Naive B cell (primary cell): ENCODE results near the gene PGAM2. TPM values are rescaled to one million over a fixed set of nuclear protein-coding genes. Genes with fewer than 3 reads are reported as not detected.
A peak's percentile ranks its signal among the peaks of the same experiment; 100 is the strongest.

ENCODE experiments used
- ATAC-seq, 2 donors: fragments of 150-1000 bp; cut with Tn5 transposase; 2 replicates each; pipeline ENCODE4 v1.10.0; 2021; ENCODE audit warnings: low read depth in 2 of 2, mild to moderate bottlenecking in 2 of 2, moderate library complexity in 2 of 2
- DNase-seq: peaks from one replicate; pipeline ENCODE4 v3.0.0; 2022
- H3K27ac Mint-ChIP-seq, 6 donors: one replicate each; pipeline ENCODE4 v1.8.0; 2020 to 2022; ENCODE audit warnings: mild to moderate bottlenecking in 6 of 6, mixed read lengths in 6 of 6, moderate library complexity in 5 of 6, inconsistent platforms in 2 of 6
- H3K27me3 Mint-ChIP-seq, 3 donors: one replicate each; pipeline ENCODE4 v1.8.0; 2021 to 2022; ENCODE audit warnings: mixed read lengths in 3 of 3, mild to moderate bottlenecking in 1 of 3
- H3K36me3 Mint-ChIP-seq, 2 donors: one replicate each; pipeline ENCODE4 v1.8.0; 2020 to 2022; ENCODE audit warnings: mixed read lengths in 2 of 2, inconsistent platforms in 1 of 2, mild to moderate bottlenecking in 1 of 2
- H3K4me1 Mint-ChIP-seq, 3 donors: one replicate each; pipeline ENCODE4 v1.8.0; 2020 to 2022; ENCODE audit warnings: mixed read lengths in 3 of 3, inconsistent platforms in 1 of 3, mild to moderate bottlenecking in 1 of 3, moderate library complexity in 1 of 3
- H3K4me3 Mint-ChIP-seq, 8 donors: one replicate each; pipeline ENCODE4 v1.8.0; 2020 to 2022; ENCODE audit warnings: mild to moderate bottlenecking in 8 of 8, mixed read lengths in 8 of 8, moderate library complexity in 8 of 8, inconsistent platforms in 2 of 8
- H3K9me3 Mint-ChIP-seq, 7 donors: one replicate each; pipeline ENCODE4 v1.8.0; 2020 to 2022; ENCODE audit warnings: mixed read lengths in 7 of 7, mild to moderate bottlenecking in 5 of 7, inconsistent platforms in 2 of 7, moderate library complexity in 1 of 7
- polyA plus RNA-seq, 6 donors: library from polyadenylated mRNA; unstranded; fragments of 300-500 nt; fragmentation: Illumina TruSeq; gene quantifications; one replicate each; pipeline ENCODE4 v1.2.3, GENCODE V29; 2021; ENCODE audit warnings: low read depth in 6 of 6

Gene PGAM2
- not detected for polyA plus RNA-seq

- Mint-ChIP-seq H3K36me3 (no peaks in the 10 kb centered on the region), H3K4me3 (peak within 1 kb of the TSS in 6 of 8 donors; percentile 26 to 70 (median 47)), H3K27me3 (no peaks in the 10 kb centered on the region), H3K27ac (peak within 1 kb of the TSS; percentile 70 to 94 (median 84)), H3K9me3 (peaks cover 0 to 3% (median 0%) of the 10 kb centered on the region in 7 donors), H3K4me1 (peaks cover 48 to 76% (median 61%) of the 10 kb centered on the region in 3 donors)
- no peak for DNase-seq
- peak; percentile 26 to 43 for ATAC-seq
Observed at GRCh38 chr7:44065431-44066110, at the start of gene PGAM2. TSS of gene PGAM2 (minus strand) at chr7:44065567. CDS start at chr7:44065529, 38 bp downstream.

GRCh38 chr7:44114586-44115310, 49.4 kb upstream of the PGAM2 start:
- no peaks in the 10 kb centered on the region for H3K27me3 Mint-ChIP-seq
- ATAC-seq: no peak
- H3K27ac Mint-ChIP-seq: peak overlapping the region in 3 of 6 donors; percentile 34 to 67 (median 63)
- no peak overlapping the region for H3K4me3 Mint-ChIP-seq
- peaks cover 3 to 11% (median 9%) of the 10 kb centered on the region in 3 donors for H3K4me1 Mint-ChIP-seq
- no peak for DNase-seq
- no peaks in the 10 kb centered on the region for H3K9me3 Mint-ChIP-seq
- peaks cover 2 to 11% of the 10 kb centered on the region in 2 donors for H3K36me3 Mint-ChIP-seq

DNA sequence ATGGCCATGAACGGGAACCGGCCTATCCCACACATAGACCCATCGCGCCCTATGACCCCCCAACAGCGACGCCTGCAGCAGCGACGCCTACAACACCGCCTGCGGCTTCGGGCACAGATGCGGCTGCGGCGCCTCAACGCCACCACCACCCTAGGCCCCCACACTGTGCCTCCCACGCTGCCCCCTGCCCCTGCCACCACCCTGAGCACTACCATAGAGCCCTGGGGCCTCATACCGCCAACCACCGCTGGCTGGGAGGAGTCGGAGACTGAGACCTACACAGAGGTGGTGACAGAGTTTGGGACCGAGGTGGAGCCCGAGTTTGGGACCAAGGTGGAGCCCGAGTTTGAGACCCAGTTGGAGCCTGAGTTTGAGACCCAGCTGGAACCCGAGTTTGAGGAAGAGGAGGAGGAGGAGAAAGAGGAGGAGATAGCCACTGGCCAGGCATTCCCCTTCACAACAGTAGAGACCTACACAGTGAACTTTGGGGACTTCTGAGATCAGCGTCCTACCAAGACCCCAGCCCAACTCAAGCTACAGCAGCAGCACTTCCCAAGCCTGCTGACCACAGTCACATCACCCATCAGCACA, 48.5 kb upstream of the PGAM2 start:
- Mint-ChIP-seq H3K27me3 (no peaks in the 10 kb centered on the region), H3K27ac (peak overlapping the region in 2 of 6 donors; percentile 72 to 88), H3K4me1 (peaks cover 0 to 9% (median 5%) of the 10 kb centered on the region in 3 donors), H3K36me3 (peaks cover 0 to 8% of the 10 kb centered on the region in 2 donors), H3K4me3 (no peak overlapping the region), H3K9me3 (no peaks in the 10 kb centered on the region)
- DNase-seq (no peak), ATAC-seq (no peak)

DNA sequence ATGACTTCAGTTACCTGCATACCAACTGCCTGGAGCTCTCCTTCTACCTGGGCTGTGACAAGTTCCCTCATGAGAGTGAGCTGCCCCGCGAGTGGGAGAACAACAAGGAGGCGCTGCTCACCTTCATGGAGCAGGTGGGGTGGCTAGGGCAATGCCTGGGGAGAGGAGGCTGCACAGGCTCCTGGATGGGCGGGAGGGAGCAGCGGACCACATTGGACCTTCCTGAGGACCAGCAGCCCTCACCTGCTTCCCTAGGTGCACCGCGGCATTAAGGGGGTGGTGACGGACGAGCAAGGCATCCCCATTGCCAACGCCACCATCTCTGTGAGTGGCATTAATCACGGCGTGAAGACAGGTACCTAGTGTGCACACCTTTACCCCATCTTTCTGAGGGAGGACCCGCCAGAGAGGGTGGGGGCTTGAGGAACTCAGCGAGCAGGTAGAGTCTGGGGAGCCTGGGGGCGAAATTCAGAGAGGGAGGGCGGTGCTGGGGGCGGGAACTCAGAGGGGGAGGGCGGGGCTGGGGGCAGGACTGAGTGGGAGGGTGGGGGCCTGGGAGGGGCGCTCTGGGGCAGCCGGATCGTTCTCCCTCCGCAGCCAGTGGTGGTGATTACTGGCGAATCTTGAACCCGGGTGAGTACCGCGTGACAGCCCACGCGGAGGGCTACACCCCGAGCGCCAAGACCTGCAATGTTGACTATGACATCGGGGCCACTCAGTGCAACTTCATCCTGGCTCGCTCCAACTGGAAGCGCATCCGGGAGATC, 47.8 kb upstream of the PGAM2 start:
- Mint-ChIP-seq H3K27me3 (no peaks in the 10 kb centered on the region), H3K27ac (peak overlapping the region in 1 of 6 donors; percentile 42), H3K4me3 (no peak overlapping the region), H3K4me1 (peaks cover 0 to 11% (median 5%) of the 10 kb centered on the region in 3 donors), H3K9me3 (no peaks in the 10 kb centered on the region), H3K36me3 (peaks cover 0 to 5% of the 10 kb centered on the region in 2 donors)
- DNase-seq (no peak), ATAC-seq (no peak)

- no peaks in the 10 kb centered on the region for H3K27me3 Mint-ChIP-seq
- H3K9me3 Mint-ChIP-seq: no peaks in the 10 kb centered on the region
- no peaks in the 10 kb centered on the region for H3K36me3 Mint-ChIP-seq
- H3K4me3 Mint-ChIP-seq: no peak overlapping the region
- no peak overlapping the region for H3K27ac Mint-ChIP-seq
- no peak for ATAC-seq
- peaks cover 0 to 6% (median 2%) of the 10 kb centered on the region in 3 donors for H3K4me1 Mint-ChIP-seq
- DNase-seq: no peak
Observed at GRCh38 chr7:44112231-44112996, 47.0 kb upstream of the PGAM2 start.

DNA sequence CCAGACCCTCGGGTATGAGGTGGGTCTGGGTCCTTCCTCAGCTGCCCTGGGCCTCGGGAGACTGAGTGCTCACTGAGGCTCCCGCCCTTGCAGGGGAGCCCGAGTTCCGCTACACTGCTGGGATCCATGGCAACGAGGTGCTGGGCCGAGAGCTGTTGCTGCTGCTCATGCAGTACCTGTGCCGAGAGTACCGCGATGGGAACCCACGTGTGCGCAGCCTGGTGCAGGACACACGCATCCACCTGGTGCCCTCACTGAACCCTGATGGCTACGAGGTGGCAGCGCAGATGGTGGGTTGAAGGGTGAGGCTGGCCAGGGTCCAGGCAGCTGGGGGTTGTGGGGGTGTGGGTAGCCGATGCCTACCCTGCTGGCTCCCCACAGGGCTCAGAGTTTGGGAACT, 46.4 kb upstream of the PGAM2 start:
- Mint-ChIP-seq H3K4me3 (no peak overlapping the region), H3K27ac (peak overlapping the region in 1 of 6 donors; percentile 15), H3K36me3 (no peaks in the 10 kb centered on the region), H3K9me3 (no peaks in the 10 kb centered on the region), H3K27me3 (no peaks in the 10 kb centered on the region), H3K4me1 (peaks cover 0 to 4% (median 0%) of the 10 kb centered on the region in 3 donors)
- ATAC-seq (no peak), DNase-seq (no peak)

GRCh38 chr7:44110719-44111635, 45.6 kb upstream of the PGAM2 start:
- peaks cover 2 to 8% (median 4%) of the 10 kb centered on the region in 3 donors for H3K4me1 Mint-ChIP-seq
- H3K27me3 Mint-ChIP-seq: no peaks in the 10 kb centered on the region
- H3K36me3 Mint-ChIP-seq: no peaks in the 10 kb centered on the region
- H3K4me3 Mint-ChIP-seq: no peak overlapping the region
- ATAC-seq: no peak
- no peak for DNase-seq
- no peak overlapping the region for H3K27ac Mint-ChIP-seq
- H3K9me3 Mint-ChIP-seq: no peaks in the 10 kb centered on the region

GRCh38 chr7:44109991-44110390, 44.6 kb upstream of the PGAM2 start:
- Mint-ChIP-seq H3K4me1 (peaks cover 12 to 18% (median 14%) of the 10 kb centered on the region in 3 donors), H3K4me3 (no peak overlapping the region), H3K27ac (no peak overlapping the region), H3K27me3 (no peaks in the 10 kb centered on the region), H3K36me3 (no peaks in the 10 kb centered on the region), H3K9me3 (no peaks in the 10 kb centered on the region)
- ATAC-seq (no peak), DNase-seq (no peak)

GRCh38 chr7:44108768-44109750, 43.7 kb upstream of the PGAM2 start:
- DNase-seq (no peak), ATAC-seq (no peak)
- no peak overlapping the region for H3K4me3 Mint-ChIP-seq
- H3K9me3 Mint-ChIP-seq: no peaks in the 10 kb centered on the region
- peak overlapping the region in 1 of 6 donors; percentile 29 for H3K27ac Mint-ChIP-seq
- H3K4me1 Mint-ChIP-seq: peaks cover 13 to 19% (median 16%) of the 10 kb centered on the region in 3 donors
- no peaks in the 10 kb centered on the region for H3K27me3 Mint-ChIP-seq
- H3K36me3 Mint-ChIP-seq: no peaks in the 10 kb centered on the region

DNA sequence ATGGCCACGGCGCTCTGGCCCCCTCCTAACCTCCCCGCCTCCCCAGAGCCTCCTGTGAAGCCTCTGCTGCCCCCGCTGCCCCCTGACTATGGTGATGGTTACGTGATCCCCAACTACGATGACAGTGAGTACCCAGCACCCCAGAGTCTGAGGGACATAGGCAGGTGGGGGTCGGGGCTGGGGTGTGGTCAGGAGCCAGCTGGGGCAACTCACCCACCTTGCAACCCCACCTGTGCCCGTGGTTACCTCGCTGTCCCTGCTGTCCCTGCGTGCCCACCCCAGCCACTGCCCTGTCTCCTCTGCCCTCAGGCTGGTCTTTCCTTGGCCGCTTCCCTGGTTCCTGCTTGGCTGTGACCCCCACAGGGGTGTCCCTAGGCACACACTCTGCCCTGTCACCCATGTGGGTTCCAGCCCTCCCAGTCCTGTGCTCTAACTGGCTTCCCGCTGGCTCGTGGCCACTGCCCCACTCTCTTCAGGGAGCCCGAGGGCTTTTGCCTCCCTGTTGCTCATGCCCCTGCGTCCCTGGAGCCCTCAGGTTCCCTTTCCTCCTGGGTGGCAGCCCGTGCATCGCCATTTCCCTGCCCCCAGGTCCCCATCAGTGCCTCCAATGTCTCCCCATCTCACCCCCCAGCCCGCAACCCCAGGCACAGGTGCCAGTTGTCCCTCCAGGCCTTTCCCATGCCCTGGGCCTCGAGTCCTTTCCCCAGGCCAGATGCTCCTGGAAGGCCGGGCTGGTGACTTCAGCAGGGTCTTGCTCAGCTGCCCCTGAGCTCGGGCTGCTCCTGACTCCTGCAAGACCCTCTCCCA, 42.8 kb upstream of the PGAM2 start:
- Mint-ChIP-seq H3K27ac (peak overlapping the region in 1 of 6 donors; percentile 29), H3K27me3 (no peaks in the 10 kb centered on the region), H3K4me3 (no peak overlapping the region), H3K4me1 (peaks cover 19 to 24% (median 21%) of the 10 kb centered on the region in 3 donors), H3K36me3 (no peaks in the 10 kb centered on the region), H3K9me3 (no peaks in the 10 kb centered on the region)
- no peak for DNase-seq
- ATAC-seq: no peak
